Keratinocyte (primary cell): ENCODE measurements around the gene BRAT1. TPM values are rescaled to one million over a fixed set of nuclear protein-coding genes. Genes with fewer than 3 reads are reported as not detected.

Experiments used
- DNase-seq: peaks from one replicate; pipeline ENCODE4 v3.0.0-alpha.2; 2011; ENCODE audit warnings: low read depth, missing footprints, low spot score
- FAIRE-seq: peaks from 2 replicates; lab custom pipeline; 2011; peaks lifted over from hg19 to GRCh38; lab: Jason Lieb, UNC
- H2AFZ ChIP-seq: 2 replicates; pipeline ENCODE4 v1.6.0; 2012; ENCODE audit warnings: low read length, control low read depth, inconsistent platforms; ENCODE audit not compliant: control insufficient read depth
- H3K27ac ChIP-seq: 2 replicates; pipeline ENCODE4 v1.5.1; 2011; ENCODE audit warnings: low read length; ENCODE audit not compliant: control insufficient read depth, insufficient read depth
- H3K27me3 ChIP-seq: 3 replicates; pipeline ENCODE4 v1.6.0; 2011; ENCODE audit warnings: low read length; ENCODE audit not compliant: control insufficient read depth, insufficient read depth; ENCODE audit errors: extremely low read depth
- H3K36me3 ChIP-seq, 2 experiments: 2 replicates in 1 of 2; 3 replicates in 1 of 2; pipeline ENCODE4 v1.5.1; 2011; ENCODE audit warnings: low read length in 2 of 2, mild to moderate bottlenecking in 1 of 2; ENCODE audit not compliant: control insufficient read depth in 2 of 2, insufficient read depth in 2 of 2; ENCODE audit errors: extremely low read depth in 1 of 2
- H3K4me1 ChIP-seq: 3 replicates; pipeline ENCODE4 v1.5.1; 2011; ENCODE audit warnings: low read length; ENCODE audit not compliant: control insufficient read depth, insufficient read depth; ENCODE audit errors: extremely low read depth
- H3K4me2 ChIP-seq: 3 replicates; pipeline ENCODE4 v1.6.0; 2011; ENCODE audit warnings: low read depth, low read length; ENCODE audit not compliant: control insufficient read depth, insufficient read depth; ENCODE audit errors: extremely low read depth
- H3K4me3 ChIP-seq, 3 experiments: fragments of 200-600 bp in 1 of 3; sonication (generic) in 1 of 3; 2 replicates in 2 of 3; 3 replicates in 1 of 3; pipeline ENCODE4 v1.5.1; 2011 to 2016; ENCODE audit warnings: low read length in 3 of 3, mild to moderate bottlenecking in 3 of 3, control low read depth in 2 of 3, inconsistent platforms in 1 of 3, low read depth in 1 of 3, mixed read lengths in 1 of 3, mixed run types in 1 of 3, moderate library complexity in 1 of 3; ENCODE audit not compliant: control insufficient read depth in 2 of 3, insufficient read depth in 2 of 3; ENCODE audit errors: extremely low read depth in 1 of 3
- H3K79me2 ChIP-seq: 2 replicates; pipeline ENCODE4 v1.6.0; 2012; ENCODE audit warnings: low read length; ENCODE audit not compliant: control insufficient read depth, insufficient read depth
- H3K9ac ChIP-seq: 3 replicates; pipeline ENCODE4 v1.6.0; 2011; ENCODE audit warnings: low read length; ENCODE audit not compliant: control insufficient read depth, insufficient read depth; ENCODE audit errors: extremely low read depth
- H3K9me1 ChIP-seq: 3 replicates; pipeline ENCODE4 v1.6.0; 2011; ENCODE audit warnings: low read length; ENCODE audit not compliant: control insufficient read depth, insufficient read depth; ENCODE audit errors: extremely low read depth
- H3K9me3 ChIP-seq: 2 replicates; pipeline ENCODE4 v1.5.1; 2012; ENCODE audit warnings: low read depth, low read length; ENCODE audit not compliant: control insufficient read depth
- H4K20me1 ChIP-seq: 3 replicates; pipeline ENCODE4 v1.6.0; 2011; ENCODE audit warnings: low read length; ENCODE audit not compliant: control insufficient read depth, insufficient read depth; ENCODE audit errors: extremely low read depth
- EZH2 ChIP-seq: IDR thresholded peaks from one replicate; pipeline ENCODE4 v1.6.1; 2012; ENCODE audit warnings: inconsistent platforms, mild to moderate bottlenecking, low read length, moderate library complexity
- dilution Hi-C: fragments of 300-500 bp; cut with MboI; formaldehyde crosslinking; loops from one replicate; pipeline ENCODE4 v1.7.0; 2020; ENCODE audit warnings: low sequenced_read_pairs; ENCODE audit not compliant: extremely low pct_ligation_motif_present
- polyA plus RNA-seq, 5 experiments: library from polyadenylated mRNA; depleted of rRNA in 3 of 5; stranded (reverse) in 3 of 5; stranded (forward) in 1 of 5; unstranded in 1 of 5; fragments of >200 nt; gene quantifications; 1 replicate in 1 of 5; 2 replicates in 3 of 5; 3 replicates in 1 of 5; pipeline versions ENCODE4 v1.2.1 to v1.2.3, GENCODE V29; 2011 to 2012; ENCODE audit warnings: missing spikeins in 2 of 5, low read depth in 1 of 5, low replicate concordance in 1 of 5
- TF ChIP-seq, protein P1 (sequence below), 3 experiments: IDR thresholded peaks in 1 of 3; conservative IDR thresholded peaks in 1 of 3; optimal IDR thresholded peaks in 1 of 3; 2 replicates in 2 of 3; 3 replicates in 1 of 3; pipeline versions ENCODE3 to v1.5.1; 2011; ENCODE audit warnings: low read length in 3 of 3, mild to moderate bottlenecking in 3 of 3, moderate library complexity in 2 of 3, control low read depth in 1 of 3, inconsistent platforms in 1 of 3; ENCODE audit not compliant: insufficient read depth in 2 of 3; ENCODE audit errors: extremely low read depth in 1 of 3

BRAT1 gene
- polyA plus RNA-seq, 1 donor (not counting 4 experiments of a cell fraction or from before 2014, with no cell fraction given) = 6.4 TPM

DNA sequence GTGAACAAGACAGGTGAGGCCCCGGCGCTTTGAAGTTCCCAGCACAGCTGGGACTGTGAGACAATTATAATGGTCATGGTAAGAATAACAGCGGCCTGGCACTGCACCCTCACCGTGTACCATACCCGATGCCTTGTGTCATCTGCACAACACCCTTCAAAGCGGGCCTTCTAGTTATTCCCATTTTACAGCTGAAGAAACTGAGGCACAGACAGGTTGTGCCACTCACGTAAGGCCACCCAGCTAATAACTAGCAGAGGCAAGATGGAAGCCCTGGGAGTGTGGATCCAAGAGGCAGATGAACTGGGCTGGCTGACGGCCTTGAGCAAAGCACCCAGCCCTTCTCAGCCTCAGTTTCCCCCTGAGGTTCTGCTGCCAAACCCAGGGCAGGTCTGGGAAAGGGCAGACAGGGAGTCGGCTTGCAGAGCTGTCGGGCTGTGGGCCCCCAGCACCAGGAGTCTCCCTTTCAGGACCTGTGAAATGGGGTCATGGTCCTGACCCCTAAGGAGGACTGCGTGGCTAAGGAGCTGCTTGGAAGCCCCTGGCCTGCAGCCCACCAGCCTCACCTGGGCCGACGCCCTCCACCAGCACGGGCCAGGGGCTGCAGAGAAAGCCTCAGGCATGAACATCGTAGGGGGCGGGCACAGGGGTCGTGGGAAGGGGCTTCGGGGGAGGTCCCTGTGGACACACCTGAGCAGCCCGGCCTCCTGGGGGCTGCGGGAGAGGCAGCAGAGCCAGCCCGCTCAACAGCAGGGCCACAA is 51.0 kb downstream of the BRAT1 start:
- FAIRE-seq (no peak), DNase-seq (no peak)
- no peaks in the 10 kb centered on the region for H3K9me1 ChIP-seq
- H2AFZ ChIP-seq = no peak overlapping the region
- no peak overlapping the region for H3K4me2 ChIP-seq
- TF ChIP-seq EZH2 = no peak
- H3K9me3 ChIP-seq = no peaks in the 10 kb centered on the region
- no peak overlapping the region for H3K27ac ChIP-seq
- peaks cover 13% of the 10 kb centered on the region for H3K4me1 ChIP-seq
- no peaks in the 10 kb centered on the region for H3K79me2 ChIP-seq
- no peaks in the 10 kb centered on the region for H3K36me3 ChIP-seq
- no peak overlapping the region for H3K4me3 ChIP-seq
- dilution Hi-C loops = no loop called here
- no peak overlapping the region for H3K9ac ChIP-seq
- peaks cover 14% of the 10 kb centered on the region for H3K27me3 ChIP-seq
- no peaks in the 10 kb centered on the region for H4K20me1 ChIP-seq

DNA sequence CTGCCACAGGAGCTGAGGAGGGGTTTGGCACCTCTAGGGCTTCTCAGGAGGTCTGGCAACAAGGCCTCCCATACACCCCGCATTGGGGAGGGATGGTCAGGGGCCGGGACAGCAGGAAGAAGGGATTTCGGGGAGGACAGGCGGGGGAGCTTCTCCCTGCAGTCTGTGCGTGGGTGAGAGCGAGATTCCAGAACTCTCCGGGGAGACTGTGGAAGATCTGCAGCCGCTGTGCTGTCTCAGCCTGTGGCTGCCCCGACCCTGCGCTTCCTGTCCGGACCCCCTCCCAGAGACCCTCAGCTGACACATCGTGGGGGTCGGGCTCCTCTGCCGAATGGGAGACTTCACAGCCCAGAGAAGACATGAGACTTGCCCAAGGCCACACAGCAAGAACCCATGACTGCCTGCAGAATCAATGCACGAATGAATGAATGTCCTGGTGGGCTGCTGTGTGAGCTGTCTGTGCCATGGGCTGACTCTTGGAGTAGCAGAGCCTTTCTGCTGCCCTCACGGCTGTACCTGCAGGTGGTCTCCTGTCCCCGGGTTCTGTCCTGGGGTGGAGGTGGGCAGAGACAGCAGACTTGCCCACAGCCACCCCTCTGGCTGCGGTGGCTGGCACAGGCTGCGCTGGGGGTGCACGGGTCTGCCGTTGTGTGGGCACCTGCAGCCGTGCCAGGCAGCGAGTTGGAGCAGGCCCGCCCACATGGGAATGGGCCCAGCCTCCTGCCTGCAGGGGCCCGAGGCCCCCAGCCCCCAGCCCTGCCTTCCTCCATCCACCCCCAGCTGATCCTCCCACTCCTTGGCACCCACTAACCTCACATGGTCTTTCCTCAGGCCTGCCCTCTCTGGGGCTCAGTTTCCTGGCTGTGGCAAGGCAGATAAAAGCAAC is 52.0 kb downstream of the BRAT1 start:
- Histone ChIP-seq H4K20me1 (no peaks in the 10 kb centered on the region), H3K9me1 (no peaks in the 10 kb centered on the region), H3K79me2 (no peaks in the 10 kb centered on the region), H3K9ac (no peak overlapping the region), H3K4me3 (no peak overlapping the region), H3K36me3 (no peaks in the 10 kb centered on the region), H3K27ac (no peak overlapping the region), H2AFZ (no peak overlapping the region), H3K27me3 (peaks cover 24% of the 10 kb centered on the region), H3K4me1 (peaks cover 3% of the 10 kb centered on the region), H3K9me3 (no peaks in the 10 kb centered on the region), H3K4me2 (no peak overlapping the region)
- no peak for FAIRE-seq
- dilution Hi-C loops = no loop called here
- TF ChIP-seq, protein P1, sequence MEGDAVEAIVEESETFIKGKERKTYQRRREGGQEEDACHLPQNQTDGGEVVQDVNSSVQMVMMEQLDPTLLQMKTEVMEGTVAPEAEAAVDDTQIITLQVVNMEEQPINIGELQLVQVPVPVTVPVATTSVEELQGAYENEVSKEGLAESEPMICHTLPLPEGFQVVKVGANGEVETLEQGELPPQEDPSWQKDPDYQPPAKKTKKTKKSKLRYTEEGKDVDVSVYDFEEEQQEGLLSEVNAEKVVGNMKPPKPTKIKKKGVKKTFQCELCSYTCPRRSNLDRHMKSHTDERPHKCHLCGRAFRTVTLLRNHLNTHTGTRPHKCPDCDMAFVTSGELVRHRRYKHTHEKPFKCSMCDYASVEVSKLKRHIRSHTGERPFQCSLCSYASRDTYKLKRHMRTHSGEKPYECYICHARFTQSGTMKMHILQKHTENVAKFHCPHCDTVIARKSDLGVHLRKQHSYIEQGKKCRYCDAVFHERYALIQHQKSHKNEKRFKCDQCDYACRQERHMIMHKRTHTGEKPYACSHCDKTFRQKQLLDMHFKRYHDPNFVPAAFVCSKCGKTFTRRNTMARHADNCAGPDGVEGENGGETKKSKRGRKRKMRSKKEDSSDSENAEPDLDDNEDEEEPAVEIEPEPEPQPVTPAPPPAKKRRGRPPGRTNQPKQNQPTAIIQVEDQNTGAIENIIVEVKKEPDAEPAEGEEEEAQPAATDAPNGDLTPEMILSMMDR (optimal IDR thresholded peaks at IDR 0.05 in 1 of 3, IDR thresholded peaks at IDR 0.05 in 1 of 3, conservative IDR thresholded peaks at IDR 0.05 in 1 of 3; ENCODE audit: extremely low read depth in 1 of 3, insufficient read depth in 2 of 3, low read length in 3 of 3) = no peak
- TF ChIP-seq EZH2 = no peak
- DNase-seq = no peak
